GM23338 (cell line): Measurements from ENCODE around the gene RPN2.

Experiments used
- CREB1 ChIP-seq: fragments of 250-450 bp; sonication (Bioruptor Pico); IDR thresholded peaks from 2 replicates; pipeline ENCODE4 v1.5.0; 2020; ENCODE audit warnings: low read depth, mild to moderate bottlenecking, moderate library complexity
- CTCF ChIP-seq, 2 experiments: fragments of 200-600 bp in 1 of 2; sonication (generic) in 1 of 2; conservative IDR thresholded peaks; 2 replicates each; pipeline versions ENCODE4 v1.5.1 to v1.6.1; 2016 to 2017; ENCODE audit warnings: antibody characterized with exemption in 2 of 2, low read depth in 2 of 2, mild to moderate bottlenecking in 2 of 2, moderate library complexity in 1 of 2
- EZH2 ChIP-seq: fragments of 200-600 bp; sonication (generic); IDR thresholded peaks from one replicate; pipeline ENCODE4 v1.8.0; 2017; ENCODE audit warnings: antibody characterized with exemption, mild to moderate bottlenecking, low read depth; ENCODE audit not compliant: unreplicated experiment
- EZH2phosphoT487 ChIP-seq: fragments of 200-600 bp; sonication (generic); IDR thresholded peaks from one replicate; pipeline ENCODE4 v1.8.1; 2018; ENCODE audit warnings: antibody characterized with exemption; ENCODE audit not compliant: unreplicated experiment
- JUNB ChIP-seq: IDR thresholded peaks from one replicate; pipeline ENCODE4 v1.6.1; 2016; ENCODE audit warnings: antibody characterized with exemption; ENCODE audit not compliant: unreplicated experiment
- NANOG ChIP-seq: IDR thresholded peaks from 2 replicates; pipeline ENCODE4 v1.6.1; 2016; ENCODE audit warnings: antibody characterized with exemption, borderline replicate concordance
- POLR2AphosphoS5 ChIP-seq: IDR thresholded peaks from 2 replicates; pipeline ENCODE4 v1.6.1; 2016; ENCODE audit warnings: antibody characterized with exemption, low read depth
- STAT1 ChIP-seq: IDR thresholded peaks from one replicate; pipeline ENCODE4 v1.6.1; 2016; ENCODE audit warnings: antibody characterized with exemption; ENCODE audit not compliant: unreplicated experiment
- ZNF114 ChIP-seq: fragments of 250-450 bp; sonication (Bioruptor Pico); IDR thresholded peaks from 2 replicates; pipeline ENCODE4 v1.5.0; 2020; ENCODE audit warnings: mild to moderate bottlenecking, moderate library complexity
- ZNF331 ChIP-seq: fragments of 250-450 bp; sonication (Bioruptor Pico); IDR thresholded peaks from 2 replicates; pipeline ENCODE4 v1.5.0; 2020; ENCODE audit warnings: low read depth, mild to moderate bottlenecking, moderate library complexity
- TF ChIP-seq, protein P1 (sequence below): IDR thresholded peaks from one replicate; pipeline ENCODE4 v1.6.1; 2018; ENCODE audit warnings: antibody characterized with exemption; ENCODE audit not compliant: unreplicated experiment
- TF ChIP-seq, protein P2 (sequence below): fragments of 250-450 bp; sonication (Bioruptor Pico); IDR thresholded peaks from 2 replicates; pipeline ENCODE4 v1.5.0; 2020; ENCODE audit warnings: mild to moderate bottlenecking, moderate library complexity

DNA sequence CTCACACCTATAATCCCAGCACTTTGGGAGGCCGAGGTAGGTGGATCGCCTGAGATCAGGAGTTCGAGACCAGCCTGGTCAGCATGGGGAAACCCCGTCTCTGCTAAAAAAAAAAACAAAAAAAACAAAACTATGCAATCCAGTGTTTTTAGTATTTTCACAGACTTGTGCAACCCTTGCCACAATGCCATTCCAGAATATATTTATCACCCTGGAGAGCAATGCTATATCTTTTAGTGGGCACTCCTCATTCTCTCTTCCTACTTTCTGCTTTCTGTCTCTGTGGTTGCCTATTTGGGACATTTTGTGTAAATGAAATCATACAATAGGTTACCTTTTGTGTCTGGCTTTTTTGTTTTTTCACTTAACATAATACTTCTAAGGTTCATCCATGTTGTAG, 39.3 kb downstream of the RPN2 start:
- TF ChIP-seq EZH2phosphoT487 (no peak), CTCF (conservative IDR thresholded peaks at IDR 0.05; ENCODE audit: low read depth in 2 of 2) (no peak), ZNF114 (CRISPR knock-in tag) (no peak), EZH2 (no peak), POLR2AphosphoS5 (no peak), JUNB (no peak), CREB1 (no peak), ZNF331 (CRISPR knock-in tag) (no peak), STAT1 (no peak), NANOG (no peak)
- TF ChIP-seq, protein P1, sequence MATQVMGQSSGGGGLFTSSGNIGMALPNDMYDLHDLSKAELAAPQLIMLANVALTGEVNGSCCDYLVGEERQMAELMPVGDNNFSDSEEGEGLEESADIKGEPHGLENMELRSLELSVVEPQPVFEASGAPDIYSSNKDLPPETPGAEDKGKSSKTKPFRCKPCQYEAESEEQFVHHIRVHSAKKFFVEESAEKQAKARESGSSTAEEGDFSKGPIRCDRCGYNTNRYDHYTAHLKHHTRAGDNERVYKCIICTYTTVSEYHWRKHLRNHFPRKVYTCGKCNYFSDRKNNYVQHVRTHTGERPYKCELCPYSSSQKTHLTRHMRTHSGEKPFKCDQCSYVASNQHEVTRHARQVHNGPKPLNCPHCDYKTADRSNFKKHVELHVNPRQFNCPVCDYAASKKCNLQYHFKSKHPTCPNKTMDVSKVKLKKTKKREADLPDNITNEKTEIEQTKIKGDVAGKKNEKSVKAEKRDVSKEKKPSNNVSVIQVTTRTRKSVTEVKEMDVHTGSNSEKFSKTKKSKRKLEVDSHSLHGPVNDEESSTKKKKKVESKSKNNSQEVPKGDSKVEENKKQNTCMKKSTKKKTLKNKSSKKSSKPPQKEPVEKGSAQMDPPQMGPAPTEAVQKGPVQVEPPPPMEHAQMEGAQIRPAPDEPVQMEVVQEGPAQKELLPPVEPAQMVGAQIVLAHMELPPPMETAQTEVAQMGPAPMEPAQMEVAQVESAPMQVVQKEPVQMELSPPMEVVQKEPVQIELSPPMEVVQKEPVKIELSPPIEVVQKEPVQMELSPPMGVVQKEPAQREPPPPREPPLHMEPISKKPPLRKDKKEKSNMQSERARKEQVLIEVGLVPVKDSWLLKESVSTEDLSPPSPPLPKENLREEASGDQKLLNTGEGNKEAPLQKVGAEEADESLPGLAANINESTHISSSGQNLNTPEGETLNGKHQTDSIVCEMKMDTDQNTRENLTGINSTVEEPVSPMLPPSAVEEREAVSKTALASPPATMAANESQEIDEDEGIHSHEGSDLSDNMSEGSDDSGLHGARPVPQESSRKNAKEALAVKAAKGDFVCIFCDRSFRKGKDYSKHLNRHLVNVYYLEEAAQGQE: no peak
- TF ChIP-seq, protein P2, sequence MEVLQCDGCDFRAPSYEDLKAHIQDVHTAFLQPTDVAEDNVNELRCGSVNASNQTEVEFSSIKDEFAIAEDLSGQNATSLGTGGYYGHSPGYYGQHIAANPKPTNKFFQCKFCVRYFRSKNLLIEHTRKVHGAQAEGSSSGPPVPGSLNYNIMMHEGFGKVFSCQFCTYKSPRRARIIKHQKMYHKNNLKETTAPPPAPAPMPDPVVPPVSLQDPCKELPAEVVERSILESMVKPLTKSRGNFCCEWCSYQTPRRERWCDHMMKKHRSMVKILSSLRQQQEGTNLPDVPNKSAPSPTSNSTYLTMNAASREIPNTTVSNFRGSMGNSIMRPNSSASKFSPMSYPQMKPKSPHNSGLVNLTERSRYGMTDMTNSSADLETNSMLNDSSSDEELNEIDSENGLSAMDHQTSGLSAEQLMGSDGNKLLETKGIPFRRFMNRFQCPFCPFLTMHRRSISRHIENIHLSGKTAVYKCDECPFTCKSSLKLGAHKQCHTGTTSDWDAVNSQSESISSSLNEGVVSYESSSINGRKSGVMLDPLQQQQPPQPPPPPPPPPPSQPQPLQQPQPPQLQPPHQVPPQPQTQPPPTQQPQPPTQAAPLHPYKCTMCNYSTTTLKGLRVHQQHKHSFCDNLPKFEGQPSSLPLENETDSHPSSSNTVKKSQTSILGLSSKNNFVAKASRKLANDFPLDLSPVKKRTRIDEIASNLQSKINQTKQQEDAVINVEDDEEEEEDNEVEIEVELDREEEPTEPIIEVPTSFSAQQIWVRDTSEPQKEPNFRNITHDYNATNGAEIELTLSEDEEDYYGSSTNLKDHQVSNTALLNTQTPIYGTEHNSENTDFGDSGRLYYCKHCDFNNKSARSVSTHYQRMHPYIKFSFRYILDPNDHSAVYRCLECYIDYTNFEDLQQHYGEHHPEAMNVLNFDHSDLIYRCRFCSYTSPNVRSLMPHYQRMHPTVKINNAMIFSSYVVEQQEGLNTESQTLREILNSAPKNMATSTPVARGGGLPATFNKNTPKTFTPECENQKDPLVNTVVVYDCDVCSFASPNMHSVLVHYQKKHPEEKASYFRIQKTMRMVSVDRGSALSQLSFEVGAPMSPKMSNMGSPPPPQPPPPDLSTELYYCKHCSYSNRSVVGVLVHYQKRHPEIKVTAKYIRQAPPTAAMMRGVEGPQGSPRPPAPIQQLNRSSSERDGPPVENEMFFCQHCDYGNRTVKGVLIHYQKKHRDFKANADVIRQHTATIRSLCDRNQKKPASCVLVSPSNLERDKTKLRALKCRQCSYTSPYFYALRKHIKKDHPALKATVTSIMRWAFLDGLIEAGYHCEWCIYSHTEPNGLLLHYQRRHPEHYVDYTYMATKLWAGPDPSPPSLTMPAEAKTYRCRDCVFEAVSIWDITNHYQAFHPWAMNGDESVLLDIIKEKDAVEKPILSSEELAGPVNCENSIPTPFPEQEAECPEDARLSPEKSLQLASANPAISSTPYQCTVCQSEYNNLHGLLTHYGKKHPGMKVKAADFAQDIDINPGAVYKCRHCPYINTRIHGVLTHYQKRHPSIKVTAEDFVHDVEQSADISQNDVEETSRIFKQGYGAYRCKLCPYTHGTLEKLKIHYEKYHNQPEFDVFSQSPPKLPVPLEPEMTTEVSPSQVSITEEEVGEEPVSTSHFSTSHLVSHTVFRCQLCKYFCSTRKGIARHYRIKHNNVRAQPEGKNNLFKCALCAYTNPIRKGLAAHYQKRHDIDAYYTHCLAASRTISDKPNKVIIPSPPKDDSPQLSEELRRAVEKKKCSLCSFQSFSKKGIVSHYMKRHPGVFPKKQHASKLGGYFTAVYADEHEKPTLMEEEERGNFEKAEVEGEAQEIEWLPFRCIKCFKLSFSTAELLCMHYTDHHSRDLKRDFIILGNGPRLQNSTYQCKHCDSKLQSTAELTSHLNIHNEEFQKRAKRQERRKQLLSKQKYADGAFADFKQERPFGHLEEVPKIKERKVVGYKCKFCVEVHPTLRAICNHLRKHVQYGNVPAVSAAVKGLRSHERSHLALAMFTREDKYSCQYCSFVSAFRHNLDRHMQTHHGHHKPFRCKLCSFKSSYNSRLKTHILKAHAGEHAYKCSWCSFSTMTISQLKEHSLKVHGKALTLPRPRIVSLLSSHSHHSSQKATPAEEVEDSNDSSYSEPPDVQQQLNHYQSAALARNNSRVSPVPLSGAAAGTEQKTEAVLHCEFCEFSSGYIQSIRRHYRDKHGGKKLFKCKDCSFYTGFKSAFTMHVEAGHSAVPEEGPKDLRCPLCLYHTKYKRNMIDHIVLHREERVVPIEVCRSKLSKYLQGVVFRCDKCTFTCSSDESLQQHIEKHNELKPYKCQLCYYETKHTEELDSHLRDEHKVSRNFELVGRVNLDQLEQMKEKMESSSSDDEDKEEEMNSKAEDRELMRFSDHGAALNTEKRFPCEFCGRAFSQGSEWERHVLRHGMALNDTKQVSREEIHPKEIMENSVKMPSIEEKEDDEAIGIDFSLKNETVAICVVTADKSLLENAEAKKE (CRISPR knock-in tag): no peak
